Liver (tissue), 9 donors: ENCODE measurements around the gene SYT6. TPM values are rescaled to one million over a fixed set of nuclear protein-coding genes. Genes with fewer than 3 reads are reported as not detected.

Experiments
- DNase-seq: peaks from one replicate; pipeline ENCODE4 v3.0.0-alpha.2; 2017; ENCODE audit warnings: low spot score
- H3K27ac ChIP-seq, 2 donors: one replicate each; pipeline ENCODE4 v1.7.0; 2013; ENCODE audit warnings: inconsistent platforms in 2 of 2, low read length in 2 of 2, control low read depth in 1 of 2, low read depth in 1 of 2, mild to moderate bottlenecking in 1 of 2
- H3K27me3 ChIP-seq, 4 donors: one replicate each; pipeline versions ENCODE4 v1.6.1 to v1.7.0; 2013; ENCODE audit warnings: low read length in 3 of 4, inconsistent platforms in 1 of 4, mild to moderate bottlenecking in 1 of 4, moderate library complexity in 1 of 4; ENCODE audit not compliant: control insufficient read depth in 4 of 4, insufficient read depth in 4 of 4
- H3K36me3 ChIP-seq, 4 donors: one replicate each; pipeline versions ENCODE4 v1.6.1 to v1.7.0; 2013; ENCODE audit warnings: low read length in 3 of 4, mild to moderate bottlenecking in 3 of 4, low read depth in 1 of 4, moderate library complexity in 1 of 4; ENCODE audit not compliant: control insufficient read depth in 4 of 4, insufficient read depth in 3 of 4
- H3K4me1 ChIP-seq, 4 donors: one replicate each; pipeline versions ENCODE4 v1.6.1 to v1.7.0; 2013; ENCODE audit warnings: low read length in 3 of 4, mild to moderate bottlenecking in 3 of 4, moderate library complexity in 1 of 4; ENCODE audit not compliant: control insufficient read depth in 4 of 4, insufficient read depth in 4 of 4
- H3K4me3 ChIP-seq, 3 donors: one replicate each; pipeline versions ENCODE4 v1.6.1 to v1.7.0; 2013; ENCODE audit warnings: low read length in 3 of 3, control low read depth in 1 of 3, low read depth in 1 of 3, mild to moderate bottlenecking in 1 of 3
- H3K9ac ChIP-seq, 2 donors: one replicate each; pipeline ENCODE4 v1.7.0; 2013; ENCODE audit warnings: low read length in 2 of 2, mild to moderate bottlenecking in 2 of 2, moderate library complexity in 2 of 2, control low read depth in 1 of 2, low read depth in 1 of 2
- H3K9me3 ChIP-seq, 4 donors: one replicate each; pipeline versions ENCODE4 v1.6.1 to v1.7.0; 2013; ENCODE audit warnings: low read length in 3 of 4; ENCODE audit not compliant: control insufficient read depth in 4 of 4
- CTCF ChIP-seq: fragments of 150-350 bp; IDR thresholded peaks from 2 replicates; pipeline ENCODE4 v1.5.1; 2017; ENCODE audit warnings: improper control_type of control experiment, low read depth, low read length; ENCODE audit not compliant: missing input control
- EGR1 ChIP-seq, 2 donors: IDR thresholded peaks; 2 replicates each; pipeline ENCODE4 v1.6.1; 2016 to 2018; ENCODE audit warnings: antibody characterized with exemption in 2 of 2, low read depth in 2 of 2
- FOXA1 ChIP-seq: IDR thresholded peaks from 2 replicates; pipeline ENCODE4 v1.6.1; 2016; ENCODE audit warnings: antibody characterized with exemption
- FOXA2 ChIP-seq: IDR thresholded peaks from 2 replicates; pipeline ENCODE4 v1.6.1; 2016; ENCODE audit warnings: antibody characterized with exemption
- GABPA ChIP-seq, 2 donors: IDR thresholded peaks in 1 of 2; conservative IDR thresholded peaks in 1 of 2; 2 replicates each; pipeline ENCODE4 v1.6.1; 2016; ENCODE audit warnings: antibody characterized with exemption in 2 of 2, mild to moderate bottlenecking in 1 of 2, moderate library complexity in 1 of 2
- HNF4A ChIP-seq, 2 donors: conservative IDR thresholded peaks; 2 replicates each; pipeline ENCODE4 v1.6.1; 2016; ENCODE audit warnings: antibody characterized with exemption in 2 of 2, mild to moderate bottlenecking in 2 of 2
- HNF4G ChIP-seq: IDR thresholded peaks from 2 replicates; pipeline ENCODE4 v1.6.1; 2016; ENCODE audit warnings: antibody characterized with exemption
- JUND ChIP-seq, 2 donors: IDR thresholded peaks; 2 replicates each; pipeline ENCODE4 v1.6.1; 2016; ENCODE audit warnings: antibody characterized with exemption in 2 of 2
- MAX ChIP-seq: IDR thresholded peaks from 2 replicates; pipeline ENCODE4 v1.6.1; 2016; ENCODE audit warnings: antibody characterized with exemption
- NR2F2 ChIP-seq: IDR thresholded peaks from 2 replicates; pipeline ENCODE4 v1.6.1; 2016; ENCODE audit warnings: antibody characterized with exemption
- RAD21 ChIP-seq, 2 donors: IDR thresholded peaks; 2 replicates each; pipeline ENCODE4 v1.6.1; 2016; ENCODE audit warnings: antibody characterized with exemption in 2 of 2, mild to moderate bottlenecking in 2 of 2
- REST ChIP-seq: IDR thresholded peaks from 2 replicates; pipeline ENCODE4 v1.6.1; 2016; ENCODE audit warnings: antibody characterized with exemption, mild to moderate bottlenecking
- SP1 ChIP-seq: IDR thresholded peaks from 2 replicates; pipeline ENCODE4 v1.6.1; 2018; ENCODE audit warnings: antibody characterized with exemption, mild to moderate bottlenecking
- TAF1 ChIP-seq: conservative IDR thresholded peaks from 2 replicates; pipeline ENCODE4 v1.6.1; 2016; ENCODE audit warnings: antibody characterized with exemption, mild to moderate bottlenecking
- YY1 ChIP-seq: IDR thresholded peaks from 2 replicates; pipeline ENCODE4 v1.6.1; 2016; ENCODE audit warnings: antibody characterized with exemption, mild to moderate bottlenecking
- ZBTB33 ChIP-seq: IDR thresholded peaks from 2 replicates; pipeline ENCODE4 v1.6.1; 2016; ENCODE audit warnings: antibody characterized with exemption
- WGBS: extraction: QIAGEN DNeasy Blood & Tissue Kit; methylation state at CpG from one replicate; pipeline ENCODE4 v1.1.7; 2013; 5-methylcytosine and 5-hydroxymethylcytosine counted together
- polyA plus RNA-seq, 2 donors: library from polyadenylated mRNA; stranded (reverse) in 1 of 2; unstranded in 1 of 2; fragments of 200-250 nt in 1 of 2; fragments of >200 nt in 1 of 2; fragmentation: Nextera tagmentation in 1 of 2; extraction: Ambion mirVana in 1 of 2; gene quantifications; one replicate each; pipeline versions ENCODE4 v1.2.1 to v1.2.3, GENCODE V29; 2013 to 2015
- total RNA-seq, 2 donors: library from RNA; depleted of rRNA; stranded (reverse); fragments of >200 nt; gene quantifications; one replicate each; pipeline ENCODE4 v1.2.3, GENCODE V29; 2014
- donor health status: healthy.
- donor health status: healthy.
- donor health status: healthy.
- donor health status: healthy.
- donor health status: healthy.

Gene SYT6
- total and polyA plus RNA-seq, 4 donors: under 0.01 to 0.17 TPM; not detected in 2

- Histone ChIP-seq H3K4me3 (no peak overlapping the region), H3K27ac (no peak overlapping the region), H3K4me1 (no peaks in the 10 kb centered on the region), H3K9ac (no peak overlapping the region), H3K36me3 (no peaks in the 10 kb centered on the region), H3K9me3 (peaks cover 0 to 4% (median 0%) of the 10 kb centered on the region in 4 donors), H3K27me3 (peaks cover 0 to 9% (median 0%) of the 10 kb centered on the region in 4 donors)
- TF ChIP-seq JUND (IDR thresholded peaks at IDR 0.05): no peak
- no peak for TF ChIP-seq CTCF
- TF ChIP-seq NR2F2: no peak
- TF ChIP-seq FOXA2: no peak
- no peak for TF ChIP-seq EGR1 (IDR thresholded peaks at IDR 0.05; ENCODE audit: low read depth in 2 of 2)
- no peak for TF ChIP-seq FOXA1
- no peak for TF ChIP-seq TAF1
- no peak for TF ChIP-seq HNF4G
- TF ChIP-seq SP1: no peak
- no peak for TF ChIP-seq ZBTB33
- no peak for TF ChIP-seq RAD21 (IDR thresholded peaks at IDR 0.05)
- no peak for TF ChIP-seq HNF4A (conservative IDR thresholded peaks at IDR 0.05)
- TF ChIP-seq REST: no peak
- 69% methylated on average over 3 of the region's 3 CpGs for WGBS
- no peak for DNase-seq
Observed at GRCh38 chr1:114196992-114197907, 43.6 kb upstream of the SYT6 start.

GRCh38 chr1:114195819-114196218, 42.1 kb upstream of the SYT6 start:
- Histone ChIP-seq H3K36me3 (no peaks in the 10 kb centered on the region), H3K4me3 (no peak overlapping the region)
- WGBS: 56% methylated on average over 3 of the region's 3 CpGs
- TF ChIP-seq EGR1 (IDR thresholded peaks at IDR 0.05; ENCODE audit: low read depth in 2 of 2): no peak
- no peak for TF ChIP-seq RAD21 (IDR thresholded peaks at IDR 0.05)
- TF ChIP-seq REST: no peak
- TF ChIP-seq NR2F2: no peak
- no peak for TF ChIP-seq FOXA1
- no peak for TF ChIP-seq HNF4G
- TF ChIP-seq FOXA2: no peak
- TF ChIP-seq GABPA (IDR thresholded peaks at IDR 0.05 in 1 of 2, conservative IDR thresholded peaks at IDR 0.05 in 1 of 2): no peak
- no peak for TF ChIP-seq CTCF
- TF ChIP-seq SP1: no peak
- no peak for TF ChIP-seq MAX
- no peak for TF ChIP-seq YY1
- no peak for TF ChIP-seq TAF1
- TF ChIP-seq JUND (IDR thresholded peaks at IDR 0.05): no peak

More at GRCh38 chr1:114195819-114196218, 42.1 kb upstream of the SYT6 start:
- Histone ChIP-seq H3K27me3 (peaks cover 0 to 9% (median 0%) of the 10 kb centered on the region in 4 donors), H3K9me3 (peaks cover 0 to 4% (median 0%) of the 10 kb centered on the region in 4 donors), H3K9ac (no peak overlapping the region), H3K27ac (no peak overlapping the region), H3K4me1 (no peaks in the 10 kb centered on the region)
- no peak for DNase-seq
